Activated naive CD4-positive, alpha-beta T cell treated with anti-CD3 and anti-CD28 coated beads, Interleukin-2, amount 10 ng/mL, durations not matched to agents 5 hours and 36 hours (primary cell): Measurements from ENCODE around the gene FGF1. TPM values are rescaled to one million over a fixed set of nuclear protein-coding genes. Genes with fewer than 3 reads are reported as not detected.

ENCODE experiments used
- total RNA-seq, 2 experiments: library from RNA; stranded (reverse); gene quantifications; one replicate each; pipeline ENCODE4 v1.2.3, GENCODE V29; 2021

FGF1 gene
- total RNA-seq: not detected

DNA sequence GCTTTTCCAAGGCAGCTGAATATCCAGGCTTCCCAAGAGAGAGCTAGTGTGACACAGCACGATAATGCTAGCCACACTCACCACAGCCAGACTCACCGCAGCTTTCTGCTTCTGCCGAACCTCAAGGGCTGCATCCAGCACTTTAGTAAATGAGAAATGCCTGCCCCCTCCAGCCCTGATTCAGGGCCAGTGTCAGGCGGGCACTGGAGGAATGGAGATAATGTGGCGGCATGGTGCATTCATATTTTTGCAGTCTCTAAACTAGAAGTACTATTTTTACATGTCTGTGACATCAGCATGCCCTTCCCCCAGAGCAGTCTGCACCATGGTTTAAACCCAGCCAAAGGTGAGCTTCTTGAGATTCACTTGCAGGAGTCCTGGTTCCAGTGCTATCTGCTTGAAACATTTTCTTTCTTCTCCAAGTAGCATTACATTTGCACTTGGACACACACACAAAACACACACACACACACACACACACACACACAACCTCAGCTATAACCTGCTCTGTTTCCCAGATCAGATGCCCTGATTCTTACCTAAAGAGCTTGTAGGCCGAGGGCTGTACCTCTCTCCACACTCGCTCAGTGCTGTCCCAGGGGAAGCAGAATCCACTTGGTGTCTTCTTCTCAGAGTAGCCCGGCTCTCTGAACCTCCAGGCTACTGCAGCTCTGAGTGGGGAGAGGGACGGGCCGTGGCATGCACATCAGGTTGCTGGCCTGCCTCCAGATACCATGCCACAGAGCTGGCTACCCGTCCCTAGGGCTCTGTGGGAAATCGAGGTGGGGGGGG is at the start of gene FGF1:
TSS of gene FGF1 (minus strand) at position 673 of the 792 bp plus-strand sequence. CDS start 71,963 bp downstream, outside the sequence.

Other genes starting within 250 kb of the FGF1 start
- 10 to 100 TPM; 18.2 to 20.6 TPM for gene ARHGAP26, start 84.3 kb upstream of the FGF1 start, total RNA-seq